COLO668 (cell line): Measurements from ENCODE around the gene SFMBT1.

Experiments
- DNase-seq: peaks from one replicate; lab custom pipeline; 2025; ENCODE audit not compliant: unreplicated experiment; lab: John Stamatoyannopoulos, UW

Gene SFMBT1

DNA sequence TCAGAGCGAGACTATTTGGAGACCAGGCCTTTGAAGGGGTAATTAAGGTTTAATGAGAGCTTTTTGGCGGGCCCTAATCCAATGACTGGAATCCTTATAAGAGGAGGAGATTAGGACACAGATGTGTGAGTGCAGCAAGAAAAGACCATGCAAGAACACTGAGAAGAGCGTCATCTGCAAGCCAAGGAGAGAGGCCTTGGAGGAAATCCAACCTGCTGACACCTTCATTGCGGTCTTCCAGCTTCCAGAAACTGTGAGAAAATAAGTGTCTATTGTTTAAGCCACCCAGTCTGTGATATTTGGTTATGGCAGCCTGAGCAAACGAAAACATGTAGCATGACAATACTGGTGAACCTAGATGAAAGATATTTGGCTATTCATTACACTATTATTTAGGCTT, 188.0 kb downstream of the SFMBT1 start:
- DNase-seq: no peak

DNA sequence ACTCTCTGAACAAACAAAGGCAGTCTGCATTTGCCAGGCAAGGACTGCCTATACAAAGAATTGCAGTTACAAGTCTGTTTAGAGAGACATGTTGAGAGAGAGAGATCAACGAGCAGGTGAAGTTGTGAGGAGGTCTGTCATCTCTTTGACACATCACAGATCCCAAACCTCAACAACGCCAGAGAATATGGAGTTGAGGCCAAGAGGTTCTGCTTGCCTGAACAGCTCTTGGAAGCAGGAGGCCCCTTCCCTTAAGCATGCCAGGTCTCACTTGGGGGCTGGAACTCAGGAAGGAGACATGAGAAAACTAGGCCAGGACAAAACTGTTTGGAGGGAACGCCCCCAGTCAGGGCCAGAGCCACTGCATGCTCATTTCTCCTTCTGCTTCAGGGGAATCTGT, 188.7 kb downstream of the SFMBT1 start:
- DNase-seq: no peak

DNA sequence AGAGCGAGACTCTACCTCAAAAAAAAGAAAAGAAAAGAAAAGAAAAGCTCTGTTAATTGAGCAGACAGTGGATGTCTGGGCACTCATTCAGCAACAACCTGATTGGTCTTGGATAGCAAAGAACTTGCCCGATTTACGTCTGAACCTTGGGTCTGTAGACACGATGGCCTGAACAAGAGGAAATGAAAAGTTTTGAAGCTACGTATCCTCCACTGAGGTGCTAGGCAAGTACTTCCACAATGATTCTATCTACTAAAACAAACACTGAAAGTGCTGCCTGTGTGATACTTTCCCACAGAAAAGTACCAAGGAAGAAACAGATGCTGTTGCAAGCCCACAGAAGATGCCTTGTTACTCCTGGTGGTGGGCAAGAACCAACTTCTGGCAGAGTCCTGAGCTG, 189.2 kb downstream of the SFMBT1 start:
- no peak for DNase-seq

DNA sequence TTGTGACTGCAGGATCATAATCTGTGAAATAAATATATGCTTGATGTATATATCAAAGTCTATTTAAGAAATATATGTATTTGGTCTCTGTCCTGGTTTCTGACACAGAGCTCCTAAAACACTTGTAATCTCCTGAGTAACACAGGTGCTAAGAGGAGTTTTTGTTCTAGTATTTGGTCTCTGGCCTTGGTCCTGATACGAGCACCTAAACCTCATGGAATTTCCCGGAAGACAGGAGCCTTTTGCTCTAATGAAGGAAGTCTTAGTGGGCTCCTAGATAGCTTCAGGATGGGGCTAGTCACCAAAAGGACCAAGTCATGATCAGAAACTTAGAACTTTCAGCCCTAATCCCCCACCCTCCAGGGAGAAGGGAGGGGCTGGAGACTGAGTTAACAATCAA, 191.9 kb downstream of the SFMBT1 start:
- DNase-seq: no peak
